HG03060 (cell line): ENCODE results near the gene CAMTA1.
"Not testable (repeated sequence)": the region's sequence is repeated elsewhere in the genome, so short reads cannot be mapped to it uniquely, and the experiment has no call there.

Experiments
- ATAC-seq: cut with Tn5 transposase; IDR thresholded peaks from one replicate; pipeline ENCODE4 v1.9.1; 2021; ENCODE audit warnings: low read depth, moderate number of reproducible peaks; ENCODE audit not compliant: unreplicated experiment

CAMTA1 gene

GRCh38 chr1:7404046-7404742 lies 618.9 kb downstream of the CAMTA1 start:
- ATAC-seq = no peak

GRCh38 chr1:7405844-7406500 lies 620.7 kb downstream of the CAMTA1 start:
- no peak for ATAC-seq

- ATAC-seq = no peak
Observed at GRCh38 chr1:7406641-7407543, 621.6 kb downstream of the CAMTA1 start.

- no peak for ATAC-seq
Observed at GRCh38 chr1:7407544-7407895, 622.3 kb downstream of the CAMTA1 start.

GRCh38 chr1:7407980-7408770 lies 622.9 kb downstream of the CAMTA1 start:
- no peak for ATAC-seq

- no peak for ATAC-seq
Observed at GRCh38 chr1:7408771-7409150, 623.5 kb downstream of the CAMTA1 start.

- ATAC-seq = no peak
Observed at GRCh38 chr1:7409278-7409677, 624.0 kb downstream of the CAMTA1 start.

GRCh38 chr1:7410156-7410555 lies 624.9 kb downstream of the CAMTA1 start:
- no peak for ATAC-seq

- ATAC-seq = not testable (repeated sequence)
Observed at GRCh38 chr1:7417618-7418017, 632.4 kb downstream of the CAMTA1 start.

GRCh38 chr1:7418442-7419080 lies 633.3 kb downstream of the CAMTA1 start:
- ATAC-seq = no peak

- ATAC-seq = no peak
Observed at GRCh38 chr1:7420098-7420445, 634.8 kb downstream of the CAMTA1 start.

- ATAC-seq = no peak
Observed at GRCh38 chr1:7420470-7421100, 635.3 kb downstream of the CAMTA1 start.

GRCh38 chr1:7421471-7422075 lies 636.3 kb downstream of the CAMTA1 start:
- ATAC-seq = no peak

GRCh38 chr1:7422081-7422480 lies 636.8 kb downstream of the CAMTA1 start:
- no peak for ATAC-seq

GRCh38 chr1:7422561-7422960 lies 637.3 kb downstream of the CAMTA1 start:
- ATAC-seq = no peak

- ATAC-seq = no peak
Observed at GRCh38 chr1:7422966-7423365, 637.7 kb downstream of the CAMTA1 start.

- ATAC-seq = no peak
Observed at GRCh38 chr1:7424352-7424890, 639.2 kb downstream of the CAMTA1 start.

GRCh38 chr1:7425229-7425628 lies 640.0 kb downstream of the CAMTA1 start:
- no peak for ATAC-seq

GRCh38 chr1:7425771-7426170 lies 640.5 kb downstream of the CAMTA1 start:
- ATAC-seq = no peak
